ENCODE data around the gene CAPN2. TPM values are rescaled to one million over a fixed set of nuclear protein-coding genes. Genes with fewer than 3 reads are reported as not detected.

CAPN2 gene
- polyA plus RNA-seq, 1 of the 3 experiments (the other 2 are of a cell fraction): 208 TPM

- whole genome bisulfite sequencing (ENCODE audit: low lambda C conversion rate): 97% methylated on average over 3 of the region's 3 CpGs
- Histone ChIP-seq H3F3A (replicated peaks; ENCODE audit: insufficient read depth) (peaks cover 40% of the 10 kb centered on the region), H3K27ac (ENCODE audit: low read depth in 2 of 2, low read length in 1 of 2) (peak overlapping the region in 1 of 2 experiments; percentile 97; a peak in 3 of 4 replicates), H3K9me2 (no peaks in the 10 kb centered on the region), H3K79me2 (ENCODE audit: insufficient read depth) (peaks cover 24% of the 10 kb centered on the region), H3K9me3 (no peaks in the 10 kb centered on the region), H3K36me3 (replicated peaks in 1 of 2; ENCODE audit: control insufficient read depth in 1 of 2, insufficient read depth in 2 of 2, low read length in 1 of 2) (no peaks in the 10 kb centered on the region), H3K9ac (no peak overlapping the region), H3K27me3 (ENCODE audit: insufficient read depth) (no peaks in the 10 kb centered on the region), H4K20me1 (ENCODE audit: insufficient read depth) (no peaks in the 10 kb centered on the region), H2AFZ (ENCODE audit: low read depth) (0 out of 2 replicates have a peak overlapping the region, but pooled peaks have one; percentile 7), H3K4me2 (peak overlapping the region; percentile 68), H3K4me1 (ENCODE audit: control insufficient read depth in 1 of 2, insufficient read depth in 2 of 2, low read depth in 1 of 2, low read length in 1 of 2) (peaks cover 20 to 56% of the 10 kb centered on the region in 2 experiments), H3K4me3 (ENCODE audit: low read depth in 2 of 2, low read length in 1 of 2) (no peak overlapping the region)
- TF ChIP-seq GATA2 (CRISPR knock-in tag; IDR thresholded peaks at IDR 0.05) (no peak), ELF1 (IDR thresholded peaks at IDR 0.05) (no peak), FOSL2 (IDR thresholded peaks at IDR 0.05; ENCODE audit: borderline replicate concordance, low read depth) (no peak), RAD21 (IDR thresholded peaks at IDR 0.05; ENCODE audit: low read length) (no peak), IRF3 (IDR thresholded peaks at IDR 0.05; ENCODE audit: low read depth, low read length) (no peak), RFX5 (IDR thresholded peaks at IDR 0.05; ENCODE audit: low read length) (no peak), JUND (IDR thresholded peaks at IDR 0.05) (no peak), GABPA (IDR thresholded peaks at IDR 0.05; ENCODE audit: low read depth) (no peak), YY1 (IDR thresholded peaks at IDR 0.05; ENCODE audit: low read depth) (no peak), FOXM1 (IDR thresholded peaks at IDR 0.05; ENCODE audit: low read depth) (no peak), TEAD4 (IDR thresholded peaks at IDR 0.05; ENCODE audit: borderline replicate concordance, insufficient read depth) (no peak), MEF2A (IDR thresholded peaks at IDR 0.05; ENCODE audit: borderline replicate concordance, low read depth) (no peak), POLR2AphosphoS5 (IDR thresholded peaks at IDR 0.05; ENCODE audit: low read depth, low read length) (no peak), TAF1 (IDR thresholded peaks at IDR 0.05; ENCODE audit: borderline replicate concordance, low read depth, low read length) (no peak), NRF1 (IDR thresholded peaks at IDR 0.05; ENCODE audit: low read depth, low read length) (no peak)
- TF ChIP-seq, protein P1, sequence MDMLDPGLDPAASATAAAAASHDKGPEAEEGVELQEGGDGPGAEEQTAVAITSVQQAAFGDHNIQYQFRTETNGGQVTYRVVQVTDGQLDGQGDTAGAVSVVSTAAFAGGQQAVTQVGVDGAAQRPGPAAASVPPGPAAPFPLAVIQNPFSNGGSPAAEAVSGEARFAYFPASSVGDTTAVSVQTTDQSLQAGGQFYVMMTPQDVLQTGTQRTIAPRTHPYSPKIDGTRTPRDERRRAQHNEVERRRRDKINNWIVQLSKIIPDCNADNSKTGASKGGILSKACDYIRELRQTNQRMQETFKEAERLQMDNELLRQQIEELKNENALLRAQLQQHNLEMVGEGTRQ (IDR thresholded peaks at IDR 0.05; ENCODE audit: borderline replicate concordance, low read depth, low read length): no peak
- TF ChIP-seq, protein P2, sequence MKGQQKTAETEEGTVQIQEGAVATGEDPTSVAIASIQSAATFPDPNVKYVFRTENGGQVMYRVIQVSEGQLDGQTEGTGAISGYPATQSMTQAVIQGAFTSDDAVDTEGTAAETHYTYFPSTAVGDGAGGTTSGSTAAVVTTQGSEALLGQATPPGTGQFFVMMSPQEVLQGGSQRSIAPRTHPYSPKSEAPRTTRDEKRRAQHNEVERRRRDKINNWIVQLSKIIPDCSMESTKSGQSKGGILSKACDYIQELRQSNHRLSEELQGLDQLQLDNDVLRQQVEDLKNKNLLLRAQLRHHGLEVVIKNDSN (IDR thresholded peaks at IDR 0.05; ENCODE audit: borderline replicate concordance, low read depth): no peak
- TF ChIP-seq, protein P3, sequence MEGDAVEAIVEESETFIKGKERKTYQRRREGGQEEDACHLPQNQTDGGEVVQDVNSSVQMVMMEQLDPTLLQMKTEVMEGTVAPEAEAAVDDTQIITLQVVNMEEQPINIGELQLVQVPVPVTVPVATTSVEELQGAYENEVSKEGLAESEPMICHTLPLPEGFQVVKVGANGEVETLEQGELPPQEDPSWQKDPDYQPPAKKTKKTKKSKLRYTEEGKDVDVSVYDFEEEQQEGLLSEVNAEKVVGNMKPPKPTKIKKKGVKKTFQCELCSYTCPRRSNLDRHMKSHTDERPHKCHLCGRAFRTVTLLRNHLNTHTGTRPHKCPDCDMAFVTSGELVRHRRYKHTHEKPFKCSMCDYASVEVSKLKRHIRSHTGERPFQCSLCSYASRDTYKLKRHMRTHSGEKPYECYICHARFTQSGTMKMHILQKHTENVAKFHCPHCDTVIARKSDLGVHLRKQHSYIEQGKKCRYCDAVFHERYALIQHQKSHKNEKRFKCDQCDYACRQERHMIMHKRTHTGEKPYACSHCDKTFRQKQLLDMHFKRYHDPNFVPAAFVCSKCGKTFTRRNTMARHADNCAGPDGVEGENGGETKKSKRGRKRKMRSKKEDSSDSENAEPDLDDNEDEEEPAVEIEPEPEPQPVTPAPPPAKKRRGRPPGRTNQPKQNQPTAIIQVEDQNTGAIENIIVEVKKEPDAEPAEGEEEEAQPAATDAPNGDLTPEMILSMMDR (IDR thresholded peaks at IDR 0.05): no peak
- CTCF ChIA-PET: interaction anchor here (1.2 to 5.3 kb wide), 4 partner anchors 25 to 624 kb away, joined by 4 to 35 read pairs (median 6); no protein-coding TSS in a partner anchor
- POLR2A ChIA-PET: no interaction called here
- no peak for DNase-seq
Observed at GRCh38 chr1:223708651-223709268, 3.6 kb upstream of the CAPN2 start.
